Smooth muscle cell (in vitro differentiated cells): ENCODE results near the gene EPHB2. TPM values are rescaled to one million over a fixed set of nuclear protein-coding genes. Genes with fewer than 3 reads are reported as not detected.

ENCODE experiments used
- DNase-seq: peaks from one replicate; lab custom pipeline; 2025; ENCODE audit not compliant: unreplicated experiment; lab: John Stamatoyannopoulos, UW
- H2AFZ ChIP-seq: fragments of 200-600 bp; sonication (generic); 2 replicates; pipeline ENCODE4 v1.6.0; 2016; ENCODE audit warnings: antibody characterized with exemption, low read depth, mild to moderate bottlenecking
- H3F3A ChIP-seq: fragments of 200-600 bp; sonication (generic); 2 replicates; pipeline ENCODE4 v1.6.0; 2017; ENCODE audit warnings: antibody characterized with exemption, low read depth
- H3K27ac ChIP-seq: fragments of 200-600 bp; sonication (generic); 2 replicates; pipeline ENCODE4 v1.5.1; 2016; ENCODE audit warnings: low read depth, mild to moderate bottlenecking
- H3K27me3 ChIP-seq: fragments of 200-600 bp; sonication (generic); 2 replicates; pipeline ENCODE4 v1.6.1; 2016; ENCODE audit warnings: low read depth, mild to moderate bottlenecking
- H3K36me3 ChIP-seq: fragments of 200-600 bp; sonication (generic); 2 replicates; pipeline ENCODE4 v1.5.1; 2016; ENCODE audit warnings: low read depth
- H3K4me1 ChIP-seq: fragments of 200-600 bp; sonication (generic); 2 replicates; pipeline ENCODE4 v1.5.1; 2016; ENCODE audit warnings: low read depth
- H3K4me2 ChIP-seq: fragments of 200-600 bp; sonication (generic); 2 replicates; pipeline ENCODE4 v1.6.0; 2016; ENCODE audit warnings: mild to moderate bottlenecking
- H3K4me3 ChIP-seq: fragments of 200-600 bp; sonication (generic); 2 replicates; pipeline ENCODE4 v1.5.1; 2016; ENCODE audit warnings: mild to moderate bottlenecking
- H3K79me2 ChIP-seq: fragments of 200-600 bp; sonication (generic); 2 replicates; pipeline ENCODE4 v1.6.0; 2016; ENCODE audit warnings: low read depth, mild to moderate bottlenecking
- H3K9ac ChIP-seq: fragments of 200-600 bp; sonication (generic); 2 replicates; pipeline ENCODE4 v1.6.0; 2016; ENCODE audit warnings: low read depth
- H3K9me3 ChIP-seq: fragments of 200-600 bp; sonication (generic); replicated peaks from 2 replicates; pipeline ENCODE4 v1.5.1; 2016; ENCODE audit warnings: low read depth
- H4K20me1 ChIP-seq: fragments of 200-600 bp; sonication (generic); 2 replicates; pipeline ENCODE4 v1.6.0; 2016; ENCODE audit warnings: low read depth
- WGBS: methylation state at CpG from one replicate; pipeline ENCODE4 v1.1.7; 2016; ENCODE audit warnings: low lambda C conversion rate; 5-methylcytosine and 5-hydroxymethylcytosine counted together
- polyA plus RNA-seq: library from polyadenylated mRNA; unstranded; fragments of >200 nt; fragmentation: Nextera tagmentation; extraction: Ambion mirVana; gene quantifications from 2 replicates; pipeline ENCODE4 v1.2.1, GENCODE V29; 2016
- total RNA-seq: library from RNA; depleted of rRNA; stranded (reverse); fragments of >200 nt; gene quantifications from 2 replicates; pipeline ENCODE4 v1.2.3, GENCODE V29; 2014
- TF ChIP-seq, protein P1 (sequence below): fragments of 200-600 bp; sonication (generic); IDR thresholded peaks from 2 replicates; pipeline ENCODE4 v1.5.1; 2017; ENCODE audit warnings: borderline replicate concordance, mild to moderate bottlenecking, antibody characterized with exemption; ENCODE audit not compliant: insufficient read depth, poor library complexity, severe bottlenecking

Gene EPHB2
- total and polyA plus RNA-seq, 2 experiments from 2014 or later, result 1.1 to 6.7 TPM

DNA sequence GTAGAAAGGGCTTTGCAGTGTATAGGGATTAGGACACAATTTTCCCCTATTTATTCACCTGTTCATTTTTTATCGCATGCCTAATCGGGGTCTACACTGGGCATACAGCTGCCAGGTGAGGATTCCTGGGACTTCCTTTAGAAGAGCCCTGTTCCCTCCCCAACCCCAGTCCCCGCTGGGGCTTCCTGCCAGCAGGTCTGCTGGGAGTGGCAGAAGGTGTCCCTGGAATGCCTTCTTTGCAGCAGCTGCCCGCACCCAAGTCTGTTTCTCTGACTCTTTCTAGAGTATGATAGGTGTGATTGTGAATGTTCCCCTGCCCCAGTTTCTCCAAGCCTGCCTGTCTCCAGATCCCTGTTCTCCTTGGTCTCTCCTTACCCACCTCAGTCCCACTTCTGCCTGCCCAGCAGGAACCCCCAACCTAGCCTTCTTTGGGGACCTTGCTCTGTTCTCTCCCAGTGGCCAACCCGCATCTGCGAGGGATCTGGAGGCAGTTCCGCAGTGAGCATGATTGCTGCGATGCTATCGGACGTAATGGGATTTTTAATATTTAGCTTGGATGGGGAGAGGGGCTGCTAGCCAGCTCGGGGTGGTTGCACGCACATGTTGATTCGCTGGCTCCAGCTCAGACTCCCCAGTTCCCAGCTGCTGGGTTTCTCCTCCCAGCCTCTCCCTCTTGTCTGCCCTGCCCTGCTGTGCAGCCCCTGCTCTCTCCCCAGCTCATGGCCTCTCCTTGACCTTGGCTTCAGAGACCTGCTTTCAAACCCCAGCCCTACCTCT is 79.8 kb downstream of the EPHB2 start:
- Histone ChIP-seq H3K9ac (no peak overlapping the region), H3F3A (no peaks in the 10 kb centered on the region), H3K27ac (no peak overlapping the region), H3K36me3 (no peaks in the 10 kb centered on the region), H3K4me1 (peaks cover 8% of the 10 kb centered on the region), H3K79me2 (no peaks in the 10 kb centered on the region), H3K9me3 (no peaks in the 10 kb centered on the region), H3K4me3 (no peak overlapping the region), H2AFZ (no peak overlapping the region), H4K20me1 (peaks cover 8% of the 10 kb centered on the region), H3K27me3 (peaks cover 82% of the 10 kb centered on the region), H3K4me2 (no peak overlapping the region)
- 90% methylated on average over 13 of the region's 13 CpGs for WGBS
- TF ChIP-seq, protein P1, sequence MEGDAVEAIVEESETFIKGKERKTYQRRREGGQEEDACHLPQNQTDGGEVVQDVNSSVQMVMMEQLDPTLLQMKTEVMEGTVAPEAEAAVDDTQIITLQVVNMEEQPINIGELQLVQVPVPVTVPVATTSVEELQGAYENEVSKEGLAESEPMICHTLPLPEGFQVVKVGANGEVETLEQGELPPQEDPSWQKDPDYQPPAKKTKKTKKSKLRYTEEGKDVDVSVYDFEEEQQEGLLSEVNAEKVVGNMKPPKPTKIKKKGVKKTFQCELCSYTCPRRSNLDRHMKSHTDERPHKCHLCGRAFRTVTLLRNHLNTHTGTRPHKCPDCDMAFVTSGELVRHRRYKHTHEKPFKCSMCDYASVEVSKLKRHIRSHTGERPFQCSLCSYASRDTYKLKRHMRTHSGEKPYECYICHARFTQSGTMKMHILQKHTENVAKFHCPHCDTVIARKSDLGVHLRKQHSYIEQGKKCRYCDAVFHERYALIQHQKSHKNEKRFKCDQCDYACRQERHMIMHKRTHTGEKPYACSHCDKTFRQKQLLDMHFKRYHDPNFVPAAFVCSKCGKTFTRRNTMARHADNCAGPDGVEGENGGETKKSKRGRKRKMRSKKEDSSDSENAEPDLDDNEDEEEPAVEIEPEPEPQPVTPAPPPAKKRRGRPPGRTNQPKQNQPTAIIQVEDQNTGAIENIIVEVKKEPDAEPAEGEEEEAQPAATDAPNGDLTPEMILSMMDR, result no peak
- no peak for DNase-seq

- Histone ChIP-seq H4K20me1 (peaks cover 8% of the 10 kb centered on the region), H3F3A (no peaks in the 10 kb centered on the region)
- TF ChIP-seq, protein P1, result no peak
These were observed 81.2 kb downstream of the EPHB2 start for GRCh38 chr1:22791831-22792347.

GRCh38 chr1:22792396-22793160 is 81.9 kb downstream of the EPHB2 start:
- Histone ChIP-seq H3K4me2 (no peak overlapping the region), H3K4me3 (no peak overlapping the region), H3K79me2 (no peaks in the 10 kb centered on the region), H3K4me1 (peaks cover 8% of the 10 kb centered on the region), H4K20me1 (peaks cover 8% of the 10 kb centered on the region), H3K9ac (no peak overlapping the region), H3K27ac (no peak overlapping the region), H2AFZ (no peak overlapping the region), H3K9me3 (no peaks in the 10 kb centered on the region), H3K36me3 (no peaks in the 10 kb centered on the region), H3F3A (no peaks in the 10 kb centered on the region), H3K27me3 (peaks cover 82% of the 10 kb centered on the region)
- TF ChIP-seq, protein P1, result no peak
- 59% methylated on average over 6 of the region's 6 CpGs for WGBS
- no peak for DNase-seq

More at GRCh38 chr1:22791831-22792347, 81.2 kb downstream of the EPHB2 start:
- 90% methylated on average over 4 of the region's 6 CpGs for WGBS
- Histone ChIP-seq H3K27ac (no peak overlapping the region), H3K4me1 (peaks cover 8% of the 10 kb centered on the region), H3K36me3 (no peaks in the 10 kb centered on the region), H2AFZ (no peak overlapping the region), H3K4me3 (no peak overlapping the region), H3K27me3 (peaks cover 82% of the 10 kb centered on the region), H3K9me3 (no peaks in the 10 kb centered on the region), H3K9ac (no peak overlapping the region), H3K4me2 (no peak overlapping the region), H3K79me2 (no peaks in the 10 kb centered on the region)
- no peak for DNase-seq
